22Rv1 (cell line): ENCODE results near the gene KCNQ4.

Source experiments
- H3K27ac ChIP-seq: fragments of 450-650 bp; 2 replicates; pipeline ENCODE4 v1.5.1; 2017
- ZFX ChIP-seq: fragments of 450-650 bp; IDR thresholded peaks from 2 replicates; pipeline ENCODE4 v1.6.1; 2017; ENCODE audit warnings: antibody characterized with exemption, borderline replicate concordance
- TF ChIP-seq, protein P1 (sequence below): fragments of 450-650 bp; IDR thresholded peaks from 2 replicates; pipeline ENCODE4 v1.5.1; 2017; ENCODE audit warnings: mild to moderate bottlenecking

KCNQ4 gene

DNA sequence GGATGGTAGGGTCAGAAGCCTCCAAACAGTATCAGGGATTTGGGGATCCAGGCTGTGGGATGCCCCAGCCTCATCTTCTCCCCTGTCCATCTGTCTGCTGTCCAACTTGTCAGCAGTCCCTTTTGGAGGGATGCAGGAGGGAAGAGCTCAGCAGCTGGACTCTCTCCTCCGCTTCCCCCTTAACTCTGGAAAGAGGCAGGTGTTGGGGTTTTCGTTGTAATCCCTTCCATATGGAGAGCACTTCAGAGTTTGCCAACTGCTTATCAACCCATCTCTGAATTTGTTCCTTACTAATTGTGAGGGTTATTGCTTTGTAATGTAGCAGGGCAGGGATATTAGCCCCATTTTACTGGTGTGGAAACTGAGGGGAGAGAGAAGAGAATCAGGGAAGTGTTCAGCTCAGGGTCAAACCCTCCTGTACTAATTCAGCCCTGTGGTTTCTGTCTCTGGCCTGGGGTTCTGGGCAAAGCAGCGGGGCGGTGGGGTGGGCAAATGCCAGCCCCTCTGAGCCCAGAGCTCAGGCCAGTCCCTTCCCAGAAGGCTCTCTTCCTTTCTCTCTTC is 75.3 kb downstream of the KCNQ4 start:
- H3K27ac ChIP-seq: no peak overlapping the region
- TF ChIP-seq, protein P1, sequence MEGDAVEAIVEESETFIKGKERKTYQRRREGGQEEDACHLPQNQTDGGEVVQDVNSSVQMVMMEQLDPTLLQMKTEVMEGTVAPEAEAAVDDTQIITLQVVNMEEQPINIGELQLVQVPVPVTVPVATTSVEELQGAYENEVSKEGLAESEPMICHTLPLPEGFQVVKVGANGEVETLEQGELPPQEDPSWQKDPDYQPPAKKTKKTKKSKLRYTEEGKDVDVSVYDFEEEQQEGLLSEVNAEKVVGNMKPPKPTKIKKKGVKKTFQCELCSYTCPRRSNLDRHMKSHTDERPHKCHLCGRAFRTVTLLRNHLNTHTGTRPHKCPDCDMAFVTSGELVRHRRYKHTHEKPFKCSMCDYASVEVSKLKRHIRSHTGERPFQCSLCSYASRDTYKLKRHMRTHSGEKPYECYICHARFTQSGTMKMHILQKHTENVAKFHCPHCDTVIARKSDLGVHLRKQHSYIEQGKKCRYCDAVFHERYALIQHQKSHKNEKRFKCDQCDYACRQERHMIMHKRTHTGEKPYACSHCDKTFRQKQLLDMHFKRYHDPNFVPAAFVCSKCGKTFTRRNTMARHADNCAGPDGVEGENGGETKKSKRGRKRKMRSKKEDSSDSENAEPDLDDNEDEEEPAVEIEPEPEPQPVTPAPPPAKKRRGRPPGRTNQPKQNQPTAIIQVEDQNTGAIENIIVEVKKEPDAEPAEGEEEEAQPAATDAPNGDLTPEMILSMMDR: no peak
- no peak for TF ChIP-seq ZFX

DNA sequence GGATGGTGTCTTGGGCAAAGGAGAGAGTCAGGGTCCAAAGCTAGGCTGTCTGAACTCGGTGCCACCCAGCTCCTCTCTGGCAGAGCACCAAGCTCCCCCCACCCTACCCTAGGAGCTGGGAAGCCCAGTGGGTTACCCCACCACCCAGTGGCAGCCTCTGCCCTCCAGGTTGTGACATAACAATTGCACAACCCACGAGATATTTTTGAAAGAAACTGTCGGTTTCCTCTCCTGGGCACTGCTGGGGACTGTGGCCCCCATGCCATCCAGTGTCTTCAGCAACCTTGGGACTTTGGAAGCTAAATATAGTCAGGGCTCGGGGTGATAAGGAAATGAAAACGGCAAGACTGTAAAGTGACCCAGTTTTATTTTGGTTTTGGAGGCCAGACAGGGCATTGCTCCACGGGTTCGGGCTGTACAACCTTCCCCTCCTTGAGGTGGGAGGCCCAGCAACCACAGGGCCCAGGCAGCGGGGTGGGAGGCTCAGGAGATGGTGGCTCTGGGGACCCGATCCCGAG is 77.2 kb downstream of the KCNQ4 start:
- no peak overlapping the region for H3K27ac ChIP-seq
- TF ChIP-seq, protein P1: no peak
- TF ChIP-seq ZFX: no peak

DNA sequence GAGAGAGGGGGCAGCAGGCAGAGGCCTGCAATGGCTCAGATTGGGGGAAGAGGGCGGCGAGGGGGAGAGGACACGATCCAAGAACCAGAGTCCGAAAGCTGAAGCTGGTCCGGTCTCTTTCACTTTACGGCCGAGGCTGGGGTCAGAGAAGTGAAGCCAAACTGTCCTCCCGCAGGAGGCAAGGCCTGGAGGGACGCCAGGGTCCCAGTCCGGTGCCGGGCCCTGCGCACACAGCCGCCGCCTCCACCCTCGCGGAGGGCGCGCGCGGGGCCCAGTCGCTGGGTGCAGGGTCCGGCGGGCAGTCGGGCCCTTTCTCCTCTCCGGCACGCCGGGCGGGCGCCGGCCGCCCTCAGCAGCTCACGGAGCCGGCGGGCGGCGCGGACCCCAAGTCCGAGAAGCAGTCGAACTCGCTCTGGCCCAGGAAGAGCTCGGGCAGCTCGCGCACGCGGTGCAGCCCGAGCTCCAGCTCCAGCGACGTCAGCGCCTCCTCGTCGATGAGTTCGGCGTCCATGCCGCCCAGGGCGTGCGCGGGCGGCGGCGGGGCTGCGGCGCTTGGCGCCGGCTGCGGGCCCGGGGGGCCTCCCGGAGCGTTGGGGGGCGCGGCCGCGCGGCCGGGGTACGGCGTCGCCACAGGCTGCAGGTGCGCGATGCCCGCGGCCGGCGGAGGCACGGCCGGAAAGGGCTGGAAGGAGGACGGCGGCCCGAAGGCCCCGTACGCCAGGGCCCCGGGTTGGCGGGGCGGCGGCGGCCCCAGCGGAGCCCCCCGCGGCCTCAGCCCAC is 77.8 kb downstream of the KCNQ4 start:
- no peak overlapping the region for H3K27ac ChIP-seq
- TF ChIP-seq ZFX: no peak
- TF ChIP-seq, protein P1: no peak

DNA sequence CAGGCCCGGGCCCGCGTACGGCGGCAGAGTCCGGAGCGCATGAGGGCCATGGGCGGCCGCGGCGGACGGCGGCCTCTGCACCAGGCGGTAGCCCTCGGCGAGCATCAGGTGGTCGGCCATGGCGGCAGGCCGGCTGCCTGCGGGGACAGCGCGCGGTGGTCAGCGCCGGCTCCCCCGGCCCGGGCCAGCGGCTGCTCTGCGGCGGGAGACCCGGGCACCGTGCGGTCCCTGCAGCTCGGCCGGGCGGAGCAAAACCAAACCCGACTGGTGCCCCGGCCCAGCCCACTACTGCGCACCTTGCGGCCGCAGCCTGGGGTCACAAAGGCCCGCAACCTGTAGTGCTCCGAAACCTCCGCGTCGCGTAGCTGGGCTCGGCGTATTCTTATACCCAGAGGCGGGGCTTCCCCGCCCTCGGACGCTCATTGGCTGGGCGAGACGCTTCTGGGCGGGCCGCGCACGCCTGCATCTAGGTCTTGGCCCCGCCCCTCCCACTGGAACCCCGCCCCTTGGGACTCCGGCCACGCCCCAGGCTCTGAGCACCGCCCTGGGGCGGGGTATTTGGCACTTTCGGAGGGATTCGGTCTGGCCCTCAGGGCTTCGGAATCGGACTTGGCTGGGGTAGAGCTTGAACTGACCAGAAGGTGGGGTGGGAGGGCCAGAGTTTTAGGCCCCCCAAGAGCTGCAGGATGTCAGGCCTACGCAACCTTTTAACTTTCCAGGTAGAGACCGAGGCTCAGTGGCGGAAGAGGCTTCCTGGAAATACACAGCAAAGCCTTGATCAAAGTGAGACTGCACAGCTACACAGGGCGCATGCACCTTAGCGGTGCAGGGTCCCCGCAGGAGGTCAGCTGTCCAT is 78.6 kb downstream of the KCNQ4 start, which contains the start of gene CITED4:
TSS of gene CITED4 (minus strand) at position 356 of the 856 bp plus-strand sequence. CDS start at position 120, 236 bp downstream.
- peak within 1 kb of the TSS; percentile 39; the same call in 1 of the 2 replicates for H3K27ac ChIP-seq
- TF ChIP-seq, protein P1: peak; percentile 50
- no peak for TF ChIP-seq ZFX

DNA sequence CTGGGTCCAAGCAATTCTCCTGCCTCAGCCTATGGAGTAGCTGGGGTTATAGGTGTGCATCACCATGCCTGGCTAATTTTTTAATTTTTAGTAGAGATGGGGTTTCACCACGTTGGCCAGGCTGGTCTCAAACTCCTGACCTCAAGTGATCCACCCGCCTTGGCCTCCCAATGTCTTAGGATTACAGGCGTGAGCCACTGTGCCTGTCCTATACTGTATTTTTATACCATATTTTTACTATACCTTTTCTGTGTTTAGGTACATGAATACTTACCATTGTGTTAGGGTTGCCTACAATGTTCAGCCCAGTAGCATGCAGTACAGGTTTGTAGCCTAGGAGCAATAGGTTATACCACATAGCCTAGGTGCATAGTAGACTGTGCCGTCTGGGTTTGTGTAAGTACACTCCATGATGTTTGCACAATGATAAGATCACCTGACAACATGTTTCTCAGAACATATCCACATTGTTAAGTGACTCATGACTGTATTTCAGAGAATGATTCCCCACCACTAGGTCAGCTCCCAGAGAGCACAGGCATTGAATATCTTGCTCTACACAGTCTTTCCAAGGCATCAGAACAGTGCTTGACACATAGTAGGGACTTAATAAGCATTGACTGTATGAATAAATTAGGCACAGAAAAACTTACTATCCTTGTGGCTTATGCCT is 84.6 kb downstream of the KCNQ4 start:
- H3K27ac ChIP-seq: peak overlapping the region; percentile 31
- no peak for TF ChIP-seq ZFX
- TF ChIP-seq, protein P1: no peak

DNA sequence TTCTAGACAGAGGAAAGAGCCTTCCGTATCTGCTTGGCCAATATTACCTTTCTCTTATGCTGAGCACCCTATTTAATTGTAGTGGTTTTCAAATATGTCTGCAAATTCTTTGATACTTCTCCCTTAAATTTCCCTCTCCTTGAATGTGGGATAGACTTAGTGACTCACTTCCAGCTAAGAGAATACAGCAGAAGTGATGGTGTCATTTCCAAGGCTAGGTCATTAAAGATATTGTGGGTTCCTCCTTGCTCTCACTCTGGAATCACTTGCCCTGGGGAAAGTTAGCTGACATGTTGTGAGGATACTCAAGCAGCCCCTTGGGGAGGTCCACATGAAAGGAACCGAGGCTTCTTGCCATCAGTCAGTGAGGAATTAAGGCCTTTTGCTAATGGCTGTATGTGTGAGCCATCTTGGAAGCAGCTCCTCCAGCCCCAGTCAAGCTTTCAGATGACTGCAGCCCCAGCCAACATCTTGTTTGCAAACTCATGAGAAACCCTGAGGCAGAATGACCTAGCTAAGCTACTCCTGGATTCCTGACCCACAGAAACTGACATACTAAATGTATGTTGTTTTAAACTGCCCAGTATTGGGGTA is 86.6 kb downstream of the KCNQ4 start:
- H3K27ac ChIP-seq: no peak overlapping the region
- no peak for TF ChIP-seq ZFX
- TF ChIP-seq, protein P1: no peak
